Osteoblast (primary cell): ENCODE data around the gene PPP6R1. TPM values are rescaled to one million over a fixed set of nuclear protein-coding genes. Genes with fewer than 3 reads are reported as not detected.

Experiments used
- DNase-seq: peaks from one replicate; pipeline ENCODE4 v3.0.0; 2011; ENCODE audit warnings: low spot score, mixed read lengths; ENCODE audit not compliant: insufficient read length; ENCODE audit errors: missing footprints
- H2AFZ ChIP-seq: 2 replicates; pipeline ENCODE4 v1.6.0; 2011; ENCODE audit warnings: mild to moderate bottlenecking, low read length
- H3K27ac ChIP-seq: 2 replicates; pipeline ENCODE4 v1.5.1; 2011; ENCODE audit warnings: mild to moderate bottlenecking, low read depth, low read length, moderate library complexity
- H3K27me3 ChIP-seq: 2 replicates; pipeline ENCODE4 v1.6.0; 2012; ENCODE audit warnings: mild to moderate bottlenecking, control low read depth, inconsistent platforms, low read length, moderate library complexity; ENCODE audit not compliant: insufficient read depth
- H3K36me3 ChIP-seq: 2 replicates; pipeline ENCODE4 v1.5.1; 2011; ENCODE audit warnings: mild to moderate bottlenecking, low read length, control low read depth, moderate library complexity; ENCODE audit not compliant: insufficient read depth
- H3K4me1 ChIP-seq: 2 replicates; pipeline ENCODE4 v1.5.1; 2011; ENCODE audit warnings: mild to moderate bottlenecking, low read length, control low read depth, moderate library complexity; ENCODE audit not compliant: insufficient read depth
- H3K4me2 ChIP-seq: 2 replicates; pipeline ENCODE4 v1.6.0; 2011; ENCODE audit warnings: mild to moderate bottlenecking, low read length; ENCODE audit not compliant: insufficient read depth
- H3K4me3 ChIP-seq: fragments of 200-600 bp; sonication (generic); 3 replicates; pipeline ENCODE4 v1.5.1; 2012; ENCODE audit warnings: mild to moderate bottlenecking, low read length, inconsistent platforms; ENCODE audit not compliant: insufficient read depth
- H3K79me2 ChIP-seq: 2 replicates; pipeline ENCODE4 v1.6.0; 2012; ENCODE audit warnings: mild to moderate bottlenecking, low read length, control low read depth, inconsistent platforms; ENCODE audit not compliant: insufficient read depth
- H3K9me3 ChIP-seq: 2 replicates; pipeline ENCODE4 v1.5.1; 2011; ENCODE audit warnings: low read depth, low read length, control low read depth
- H4K20me1 ChIP-seq: 2 replicates; pipeline ENCODE4 v1.6.0; 2012; ENCODE audit warnings: mild to moderate bottlenecking, low read length, control low read depth; ENCODE audit not compliant: insufficient read depth
- total RNA-seq: library from RNA; depleted of rRNA; stranded (reverse); fragments of >200 nt; gene quantifications from 2 replicates; pipeline ENCODE4 v1.2.3, GENCODE V29; 2012
- TF ChIP-seq, protein P1 (sequence below): IDR thresholded peaks from 2 replicates; pipeline ENCODE4 v1.5.1; 2011; ENCODE audit warnings: mild to moderate bottlenecking, low read depth, low read length, moderate library complexity; ENCODE audit errors: extremely low read depth

Gene PPP6R1
- total RNA-seq, 1 donor: 32.6 TPM

DNA sequence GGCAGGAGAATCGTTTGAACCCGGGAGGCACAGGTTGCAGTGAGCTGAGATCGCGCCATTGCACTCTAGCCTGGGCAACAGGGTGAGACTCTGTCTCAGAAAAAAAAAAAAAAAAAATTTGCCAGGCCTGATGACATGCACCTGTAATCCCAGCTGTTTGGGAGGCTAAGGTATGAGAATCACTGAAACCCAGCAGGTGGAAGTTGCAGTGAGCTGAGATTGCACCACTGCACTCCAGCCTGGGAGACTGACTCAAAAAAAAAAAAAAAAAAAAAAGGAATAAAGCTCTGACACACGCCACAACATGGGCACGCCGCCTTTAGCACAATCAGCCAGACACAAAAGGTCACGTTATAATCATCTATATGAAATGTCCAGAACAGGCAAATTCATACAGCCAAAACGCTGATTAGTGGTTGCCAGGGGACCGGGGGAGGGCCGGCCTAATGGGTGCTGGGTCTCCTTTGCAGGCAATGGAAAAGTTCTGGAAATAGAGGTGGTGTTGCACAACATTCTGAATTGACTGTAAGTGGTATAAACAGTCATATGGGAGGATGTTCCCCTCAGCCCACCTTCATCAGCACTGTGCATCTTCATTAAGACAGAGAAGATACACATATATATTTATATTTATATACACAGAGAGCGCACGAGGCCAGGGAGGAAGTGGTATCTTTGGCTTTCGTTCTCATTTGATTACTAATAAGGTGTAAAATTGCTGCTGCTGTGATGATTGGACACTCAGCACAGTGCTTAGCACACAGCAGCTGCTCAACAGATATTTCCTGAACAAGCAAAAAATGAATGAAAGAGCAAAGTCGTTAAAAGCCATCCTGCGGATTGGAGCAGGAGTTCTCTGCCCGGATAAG lies 17.3 kb upstream of the PPP6R1 start:
- peaks cover 7% of the 10 kb centered on the region for H3K79me2 ChIP-seq
- DNase-seq: no peak
- no peaks in the 10 kb centered on the region for H3K9me3 ChIP-seq
- TF ChIP-seq, protein P1, sequence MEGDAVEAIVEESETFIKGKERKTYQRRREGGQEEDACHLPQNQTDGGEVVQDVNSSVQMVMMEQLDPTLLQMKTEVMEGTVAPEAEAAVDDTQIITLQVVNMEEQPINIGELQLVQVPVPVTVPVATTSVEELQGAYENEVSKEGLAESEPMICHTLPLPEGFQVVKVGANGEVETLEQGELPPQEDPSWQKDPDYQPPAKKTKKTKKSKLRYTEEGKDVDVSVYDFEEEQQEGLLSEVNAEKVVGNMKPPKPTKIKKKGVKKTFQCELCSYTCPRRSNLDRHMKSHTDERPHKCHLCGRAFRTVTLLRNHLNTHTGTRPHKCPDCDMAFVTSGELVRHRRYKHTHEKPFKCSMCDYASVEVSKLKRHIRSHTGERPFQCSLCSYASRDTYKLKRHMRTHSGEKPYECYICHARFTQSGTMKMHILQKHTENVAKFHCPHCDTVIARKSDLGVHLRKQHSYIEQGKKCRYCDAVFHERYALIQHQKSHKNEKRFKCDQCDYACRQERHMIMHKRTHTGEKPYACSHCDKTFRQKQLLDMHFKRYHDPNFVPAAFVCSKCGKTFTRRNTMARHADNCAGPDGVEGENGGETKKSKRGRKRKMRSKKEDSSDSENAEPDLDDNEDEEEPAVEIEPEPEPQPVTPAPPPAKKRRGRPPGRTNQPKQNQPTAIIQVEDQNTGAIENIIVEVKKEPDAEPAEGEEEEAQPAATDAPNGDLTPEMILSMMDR: no peak
- peaks cover 6% of the 10 kb centered on the region for H3K36me3 ChIP-seq
- peaks cover 14% of the 10 kb centered on the region for H3K4me1 ChIP-seq
- H3K4me2 ChIP-seq: no peak overlapping the region
- H4K20me1 ChIP-seq: no peaks in the 10 kb centered on the region
- no peak overlapping the region for H3K4me3 ChIP-seq
- H3K27ac ChIP-seq: no peak overlapping the region
- no peaks in the 10 kb centered on the region for H3K27me3 ChIP-seq
- no peak overlapping the region for H2AFZ ChIP-seq

DNA sequence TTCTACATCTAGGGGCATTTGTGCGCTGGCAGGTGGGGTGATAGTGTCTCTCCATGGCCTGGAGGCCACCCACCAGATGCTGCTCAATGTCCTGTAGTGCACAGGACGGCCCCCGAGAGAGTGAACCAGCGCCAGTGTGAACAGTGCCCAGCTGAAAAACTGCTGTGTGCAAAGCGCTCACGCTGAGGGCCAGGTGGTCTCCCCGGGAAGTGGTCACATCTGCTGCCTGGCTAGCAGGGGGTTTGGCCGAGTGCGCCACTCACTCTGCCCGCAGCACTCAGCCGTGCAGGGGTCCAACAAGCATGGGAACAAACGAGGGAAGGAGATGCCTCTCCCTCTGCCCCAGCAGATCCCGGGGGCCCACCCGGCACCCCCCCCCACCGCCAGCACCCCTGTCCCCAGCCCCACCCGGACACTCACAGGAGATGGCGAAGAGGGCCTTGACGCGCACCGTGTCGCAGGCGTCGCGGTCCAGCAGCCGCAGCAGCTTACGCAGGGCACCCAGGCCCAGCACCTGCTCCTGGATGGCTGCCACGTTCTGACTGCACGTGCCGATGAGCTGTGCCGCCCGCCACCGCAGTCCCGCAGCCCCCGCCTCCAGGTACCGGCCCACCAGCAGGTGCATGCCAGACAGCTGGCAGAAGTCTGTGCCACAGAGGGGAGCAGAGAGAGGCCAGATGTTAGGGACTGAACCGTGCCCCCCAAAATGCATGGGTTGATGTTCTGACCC lies 15.3 kb upstream of the PPP6R1 start:
- Histone ChIP-seq H4K20me1 (no peaks in the 10 kb centered on the region), H3K4me3 (no peak overlapping the region), H3K27me3 (no peaks in the 10 kb centered on the region), H3K27ac (no peak overlapping the region), H3K4me2 (no peak overlapping the region), H3K36me3 (peaks cover 6% of the 10 kb centered on the region), H2AFZ (no peak overlapping the region), H3K9me3 (no peaks in the 10 kb centered on the region), H3K4me1 (peaks cover 2% of the 10 kb centered on the region), H3K79me2 (peaks cover 2% of the 10 kb centered on the region)
- TF ChIP-seq, protein P1: no peak
- no peak for DNase-seq

DNA sequence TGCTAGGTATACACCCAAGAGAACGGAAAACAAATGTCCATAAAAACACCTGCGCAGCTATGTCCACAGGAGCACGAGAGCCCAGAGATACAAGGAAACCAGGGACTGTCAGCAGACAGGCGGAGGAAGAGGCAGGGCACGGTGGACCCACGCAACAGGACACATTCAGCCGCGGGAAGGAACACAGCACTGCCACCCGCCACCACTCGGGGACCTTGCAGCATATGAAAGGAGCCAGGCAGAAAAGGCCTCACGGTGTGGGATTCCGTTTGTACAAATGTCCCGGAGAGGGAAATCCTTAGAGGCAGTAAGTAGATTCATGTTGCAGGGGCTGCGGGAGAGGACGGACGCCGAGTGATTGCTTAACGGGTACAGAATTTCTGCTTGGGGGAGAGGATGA lies 13.3 kb upstream of the PPP6R1 start:
- no peaks in the 10 kb centered on the region for H3K4me1 ChIP-seq
- no peak for DNase-seq
- no peaks in the 10 kb centered on the region for H3K9me3 ChIP-seq
- no peak overlapping the region for H3K27ac ChIP-seq
- H3K79me2 ChIP-seq: no peaks in the 10 kb centered on the region
- H2AFZ ChIP-seq: no peak overlapping the region
- H3K36me3 ChIP-seq: peaks cover 5% of the 10 kb centered on the region
- no peaks in the 10 kb centered on the region for H4K20me1 ChIP-seq
- H3K27me3 ChIP-seq: no peaks in the 10 kb centered on the region
- H3K4me3 ChIP-seq: no peak overlapping the region
- no peak overlapping the region for H3K4me2 ChIP-seq
- TF ChIP-seq, protein P1: no peak
